Coronary artery (tissue), 2 donors: ENCODE data around the gene SPCS2.

Experiments used
- DNase-seq: peaks from one replicate; pipeline ENCODE4 v3.0.0-alpha.2; 2017; ENCODE audit warnings: low spot score
- H3K27ac ChIP-seq, 2 donors: fragments of 200-600 bp; sonication (generic); one replicate each; pipeline ENCODE4 v1.5.1; 2016 to 2019
- H3K4me3 ChIP-seq: fragments of 200-600 bp; sonication (generic); 2 replicates; pipeline ENCODE4 v1.5.1; 2016; ENCODE audit warnings: mild to moderate bottlenecking, moderate library complexity
- CTCF ChIP-seq: fragments of 200-600 bp; sonication (generic); IDR thresholded peaks from one replicate; pipeline ENCODE4 v1.5.1; 2019; ENCODE audit warnings: antibody characterized with exemption

SPCS2 gene

GRCh38 chr11:74935285-74935684 is 13.8 kb upstream of the SPCS2 start:
- H3K4me3 ChIP-seq = no peak overlapping the region
- no peak for TF ChIP-seq CTCF
- no peak overlapping the region for H3K27ac ChIP-seq
- no peak for DNase-seq

GRCh38 chr11:74936087-74936486 is 13.0 kb upstream of the SPCS2 start:
- TF ChIP-seq CTCF = no peak
- Histone ChIP-seq H3K4me3 (no peak overlapping the region), H3K27ac (no peak overlapping the region)
- no peak for DNase-seq

GRCh38 chr11:74936976-74937375 is 12.1 kb upstream of the SPCS2 start:
- DNase-seq = no peak
- Histone ChIP-seq H3K27ac (no peak overlapping the region), H3K4me3 (no peak overlapping the region)
- TF ChIP-seq CTCF = no peak

- H3K27ac ChIP-seq = no peak overlapping the region
- DNase-seq = no peak
- H3K4me3 ChIP-seq = no peak overlapping the region
- TF ChIP-seq CTCF = no peak
These were observed 11.2 kb upstream of the SPCS2 start for GRCh38 chr11:74937696-74938475.

- H3K27ac ChIP-seq = no peak overlapping the region
- TF ChIP-seq CTCF = no peak
- no peak for DNase-seq
- no peak overlapping the region for H3K4me3 ChIP-seq
These were observed 7.6 kb upstream of the SPCS2 start for GRCh38 chr11:74941492-74941891.

GRCh38 chr11:74942073-74942759 is 6.8 kb upstream of the SPCS2 start:
- DNase-seq = no peak

More at GRCh38 chr11:74942073-74942759, 6.8 kb upstream of the SPCS2 start:
- Histone ChIP-seq H3K4me3 (no peak overlapping the region), H3K27ac (no peak overlapping the region)
- no peak for TF ChIP-seq CTCF
